Colonic mucosa (tissue), 4 donors: ENCODE measurements around the gene NOD1. TPM values are rescaled to one million over a fixed set of nuclear protein-coding genes. Genes with fewer than 3 reads are reported as not detected.

Experiments used
- DNase-seq: peaks from one replicate; pipeline ENCODE4 v3.0.0-alpha.2; 2020
- H3K27ac ChIP-seq: fragments of 200-600 bp; one replicate; pipeline ENCODE4 v1.8.0; 2021
- H3K27me3 ChIP-seq: fragments of 200-600 bp; one replicate; pipeline ENCODE4 v1.8.0; 2021
- H3K36me3 ChIP-seq: fragments of 200-600 bp; one replicate; pipeline ENCODE4 v1.8.0; 2021
- H3K4me1 ChIP-seq: fragments of 200-600 bp; one replicate; pipeline ENCODE4 v1.8.0; 2021; ENCODE audit warnings: mild to moderate bottlenecking
- H3K4me3 ChIP-seq: fragments of 200-600 bp; one replicate; pipeline ENCODE4 v1.8.0; 2021
- H3K9ac ChIP-seq, 2 donors: one replicate each; pipeline ENCODE4 v1.7.0; 2013; ENCODE audit warnings: control low read depth in 2 of 2, low read depth in 2 of 2, low read length in 2 of 2
- H3K9me3 ChIP-seq: fragments of 200-600 bp; one replicate; pipeline ENCODE4 v1.8.0; 2021
- CTCF ChIP-seq: fragments of 200-600 bp; IDR thresholded peaks from one replicate; pipeline ENCODE4 v1.8.0; 2022; ENCODE audit warnings: antibody characterized with exemption, mild to moderate bottlenecking
- intact Hi-C: fragments of 100-400 bp; cut with DNase I; formaldehyde crosslinking; loops from one replicate; pipeline ENCODE4 v1.14.1; 2022
- total RNA-seq, 2 donors: library from RNA; stranded (reverse); fragmentation: NEBNext Ultra II Directional in 1 of 2; extraction: Animal tissue kit (Norgen Biotek cat#: 25700) in 1 of 2; gene quantifications; one replicate each; pipeline ENCODE4 v1.2.1, GENCODE V29; 2021
- donor health status: healthy.
- donor health status: DM: no; HTN: no; CAD: no.
- donor health status: DM: no; HTN: no; CAD: no.

The NOD1 gene
- total RNA-seq, 2 donors from 2014 or later: 9.5 to 14.0 TPM

- DNase-seq: no peak
- Histone ChIP-seq H3K27me3 (no peaks in the 10 kb centered on the region), H3K4me1 (no peaks in the 10 kb centered on the region), H3K36me3 (no peaks in the 10 kb centered on the region), H3K27ac (no peak overlapping the region), H3K9me3 (no peaks in the 10 kb centered on the region), H3K9ac (no peak overlapping the region), H3K4me3 (no peak overlapping the region)
- intact Hi-C loops: no loop called here
- no peak for TF ChIP-seq CTCF
Observed at GRCh38 chr7:30379131-30379530, 99.5 kb downstream of the NOD1 start.

GRCh38 chr7:30378275-30378674 is 100.3 kb downstream of the NOD1 start:
- no peak for TF ChIP-seq CTCF
- Histone ChIP-seq H3K4me3 (no peak overlapping the region), H3K27ac (no peak overlapping the region), H3K36me3 (no peaks in the 10 kb centered on the region), H3K27me3 (no peaks in the 10 kb centered on the region), H3K4me1 (no peaks in the 10 kb centered on the region), H3K9ac (no peak overlapping the region), H3K9me3 (no peaks in the 10 kb centered on the region)
- no peak for DNase-seq
- intact Hi-C loops: no loop called here

Other genes with a start within 250 kb of the NOD1 start
- gene ZNRF2, start 194.2 kb downstream of the NOD1 start, total RNA-seq: 10 to 100 TPM; 42.4 to 45.9 TPM
- gene GGCT, start 26.0 kb upstream of the NOD1 start, total RNA-seq: 100 to 1,000 TPM in 1 of 2 donors, 10 to 100 TPM in 1; 42.5 to 103 TPM
- 100 to 1,000 TPM in 1 of 2 donors, 10 to 100 TPM in 1; 90.9 to 144 TPM for gene GARS1, start 116.1 kb upstream of the NOD1 start, total RNA-seq
- gene CRHR2, start 203.7 kb upstream of the NOD1 start, total RNA-seq: under 1 TPM in 1 of 2 donors, not detected in 1; 0.16 TPM